Measurements from ENCODE around the gene CCL26.

Gene CCL26

DNA sequence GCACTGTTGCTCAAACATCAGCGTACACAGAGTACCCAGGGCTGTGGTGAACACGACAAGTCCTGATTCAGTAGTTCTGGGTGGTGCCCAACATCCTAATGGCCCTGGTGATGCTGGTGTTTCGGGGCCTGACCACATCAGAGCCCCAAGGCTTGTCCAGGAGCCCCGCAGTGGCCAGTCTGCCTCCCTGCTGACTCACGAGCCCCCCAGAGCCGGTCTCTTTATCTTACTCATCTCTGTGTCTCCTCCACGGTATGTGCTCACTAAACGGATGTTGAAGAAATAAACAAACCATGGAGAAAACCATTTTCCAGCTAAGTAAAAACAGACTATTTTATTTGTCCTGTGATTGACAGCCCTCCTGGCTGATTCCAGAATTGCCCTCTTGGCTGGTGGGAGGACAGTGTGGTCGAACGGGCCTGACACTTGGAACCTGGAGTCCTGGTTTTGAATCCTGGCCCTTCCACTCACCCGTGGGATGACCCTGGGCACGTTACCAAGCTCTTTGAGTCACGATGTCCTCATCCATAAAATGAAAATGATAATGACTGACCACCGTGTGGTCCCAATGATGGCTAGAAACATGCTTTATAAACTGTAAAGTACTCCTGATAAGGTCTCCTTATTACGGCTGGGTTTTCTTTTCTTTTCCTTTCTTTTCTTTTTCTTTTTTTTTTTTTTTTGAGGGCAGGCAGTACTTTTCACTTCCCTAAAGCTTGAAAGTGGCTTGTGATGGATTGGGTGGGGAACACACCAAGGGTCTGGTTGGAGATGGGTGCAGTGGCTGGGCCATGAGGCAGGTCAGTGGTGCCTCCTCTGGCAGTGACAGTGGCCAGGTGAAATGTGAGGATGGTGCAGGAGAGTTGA, 39.0 kb downstream of the CCL26 start:
- no peak overlapping the region for H3K27ac ChIP-seq
- TF ChIP-seq CTCF (conservative IDR thresholded peaks at IDR 0.05), result no peak

DNA sequence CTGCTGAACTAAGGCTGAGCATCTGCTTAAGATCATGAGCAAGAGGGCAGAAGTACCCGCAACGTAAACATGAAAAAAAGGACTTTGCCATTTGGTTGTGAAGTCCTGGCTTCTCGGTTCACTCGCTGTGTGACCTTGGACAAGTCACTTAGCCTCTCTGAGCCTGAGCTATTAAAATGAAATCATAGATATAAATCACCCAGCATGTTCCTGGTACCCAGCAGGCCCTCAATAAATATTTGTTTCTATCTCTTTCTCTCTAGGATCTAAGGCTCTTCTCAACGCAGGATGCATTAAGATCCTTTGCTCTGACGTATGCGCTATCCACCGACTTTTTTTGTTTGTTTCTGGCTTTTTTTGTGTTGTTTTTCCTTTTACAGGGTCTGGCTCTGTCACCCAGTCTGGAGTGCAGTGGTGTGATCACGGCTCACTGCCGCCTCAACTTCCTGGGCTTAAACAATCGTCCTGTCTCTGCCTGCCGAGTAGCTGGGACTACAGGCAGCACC, 39.9 kb downstream of the CCL26 start:
- no peak overlapping the region for H3K27ac ChIP-seq

DNA sequence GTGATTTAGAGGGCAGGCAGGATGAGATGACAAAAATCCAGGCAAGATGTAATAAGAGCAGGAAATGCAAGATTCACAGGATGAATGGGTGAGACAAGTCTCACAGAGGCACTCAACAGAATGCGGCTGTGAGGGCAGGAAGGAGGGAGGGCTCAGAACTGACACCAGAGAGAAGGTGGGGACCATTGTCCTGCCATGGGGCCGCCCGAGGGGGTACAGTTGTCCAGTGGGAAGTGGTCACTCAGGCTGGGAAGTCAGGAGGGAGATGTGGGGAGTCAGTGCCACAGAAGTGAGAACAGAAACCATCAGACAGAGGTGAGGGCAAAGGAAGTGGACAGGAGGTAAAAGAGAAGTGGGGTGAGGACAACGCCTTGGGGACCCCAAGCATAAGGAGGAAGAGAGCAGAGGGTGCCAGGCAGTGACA, 42.1 kb downstream of the CCL26 start:
- TF ChIP-seq CTCF (conservative IDR thresholded peaks at IDR 0.05), result no peak
- H3K27ac ChIP-seq, result no peak overlapping the region

More for the DNA sequence above, 39.9 kb downstream of the CCL26 start:
- TF ChIP-seq CTCF (conservative IDR thresholded peaks at IDR 0.05), result no peak

DNA sequence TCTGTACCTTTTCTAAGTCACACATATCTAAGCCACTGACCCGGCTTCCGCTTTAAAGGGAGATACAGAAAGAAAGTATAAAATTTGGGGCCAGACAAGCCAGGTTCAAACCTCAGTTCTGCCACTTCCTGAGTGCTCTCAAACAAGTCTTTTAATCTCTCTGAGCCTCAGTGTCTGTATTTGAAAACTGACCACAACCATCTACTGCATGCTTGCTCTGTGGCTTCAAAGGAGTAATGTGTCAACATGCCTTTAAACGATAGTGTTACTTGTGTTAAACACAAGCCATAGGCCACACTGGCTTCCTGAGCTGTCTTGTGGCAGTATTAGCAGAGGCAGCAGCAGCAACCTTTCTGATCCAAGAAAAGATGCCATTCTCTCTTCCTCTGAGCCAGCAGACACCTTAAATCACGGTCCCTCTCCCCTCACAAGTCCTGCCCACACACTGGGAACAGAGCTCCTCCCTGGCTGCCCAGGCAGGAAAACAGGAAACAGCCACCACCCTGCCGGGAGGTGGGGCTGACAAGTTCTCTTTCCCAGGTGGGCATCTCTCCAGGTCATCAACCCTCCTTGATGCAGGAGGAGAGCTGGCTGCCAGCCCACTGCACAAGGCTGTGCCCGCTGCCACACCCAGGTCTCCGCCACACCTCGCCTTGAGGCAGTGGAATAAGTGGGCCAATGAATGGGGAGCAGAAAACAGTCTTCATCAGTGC, 44.0 kb downstream of the CCL26 start:
- peak overlapping the region; percentile 84 for H3K27ac ChIP-seq
- no peak for TF ChIP-seq CTCF (conservative IDR thresholded peaks at IDR 0.05)

GRCh38 chr7:75727351-75727750, 44.7 kb downstream of the CCL26 start:
- peak overlapping the region; percentile 84 for H3K27ac ChIP-seq

DNA sequence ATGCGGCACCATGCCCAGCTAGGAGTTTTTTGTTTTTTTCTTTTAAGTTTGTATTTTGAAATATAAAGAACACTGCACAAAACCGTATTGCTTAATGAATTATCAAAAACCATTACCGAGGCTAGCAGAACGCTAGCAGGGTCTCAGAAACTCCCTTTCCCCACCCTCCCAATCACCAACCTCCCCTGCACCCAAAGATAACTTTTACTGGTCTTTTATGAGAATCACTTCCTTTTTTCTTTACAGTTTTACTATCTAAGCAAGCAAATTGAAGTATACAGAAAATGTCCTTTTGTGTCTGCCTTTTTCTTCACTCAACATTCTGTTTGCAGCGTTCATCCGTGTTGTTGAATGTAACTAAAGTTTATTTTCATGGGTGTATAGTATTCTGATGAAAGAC, 46.7 kb downstream of the CCL26 start:
- no peak overlapping the region for H3K27ac ChIP-seq

GRCh38 chr7:75723444-75723843, 48.6 kb downstream of the CCL26 start:
- H3K27ac ChIP-seq, result no peak overlapping the region
- no peak for TF ChIP-seq CTCF (conservative IDR thresholded peaks at IDR 0.05)

More for the DNA sequence above, 46.7 kb downstream of the CCL26 start:
- TF ChIP-seq CTCF (conservative IDR thresholded peaks at IDR 0.05), result no peak
